ENCODE data around the gene GSX2. TPM values are rescaled to one million over a fixed set of nuclear protein-coding genes. Genes with fewer than 3 reads are reported as not detected.

GSX2 gene
- total RNA-seq, 1 donor from 2014 or later, result not detected

DNA sequence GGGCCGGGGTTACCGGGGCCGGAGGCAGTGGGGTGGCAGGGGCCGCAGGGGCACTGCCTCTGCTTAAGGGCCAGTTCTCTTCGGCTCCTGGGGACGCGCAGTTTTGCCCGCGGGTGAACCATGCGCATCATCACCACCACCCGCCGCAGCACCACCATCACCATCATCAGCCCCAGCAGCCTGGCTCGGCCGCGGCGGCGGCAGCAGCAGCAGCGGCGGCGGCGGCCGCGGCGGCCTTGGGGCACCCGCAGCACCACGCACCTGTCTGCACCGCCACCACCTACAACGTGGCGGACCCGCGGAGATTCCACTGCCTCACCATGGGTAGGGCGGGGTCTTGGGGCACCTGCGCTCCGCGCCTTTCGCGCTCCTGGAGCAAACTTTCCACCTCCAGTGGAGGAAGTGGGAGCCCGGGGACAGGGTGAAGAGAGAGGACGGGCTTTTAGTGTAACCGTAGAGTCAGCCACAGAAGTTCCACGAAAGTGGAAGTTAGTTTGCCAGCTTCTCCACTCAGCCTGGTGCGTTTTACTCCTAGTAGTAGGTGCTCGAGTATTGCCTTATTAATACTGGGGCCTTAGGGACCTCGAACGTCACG lies 729 bp downstream of the GSX2 start:
- ATAC-seq, result peak in 1 of 2 donors; percentile 12
- Histone ChIP-seq H3K4me1 (peaks cover 39% of the 10 kb centered on the region), H3K36me3 (no peaks in the 10 kb centered on the region), H3K9me3 (no peaks in the 10 kb centered on the region), H3K27me3 (ENCODE audit: low read depth) (peaks cover 100% of the 10 kb centered on the region), H3K4me3 (peak overlapping the region; percentile 34), H3K27ac (no peak overlapping the region)
- DNase-seq, result no peak
- intact Hi-C loops (cut with DNase I), result no loop called here
- TF ChIP-seq, protein P1, sequence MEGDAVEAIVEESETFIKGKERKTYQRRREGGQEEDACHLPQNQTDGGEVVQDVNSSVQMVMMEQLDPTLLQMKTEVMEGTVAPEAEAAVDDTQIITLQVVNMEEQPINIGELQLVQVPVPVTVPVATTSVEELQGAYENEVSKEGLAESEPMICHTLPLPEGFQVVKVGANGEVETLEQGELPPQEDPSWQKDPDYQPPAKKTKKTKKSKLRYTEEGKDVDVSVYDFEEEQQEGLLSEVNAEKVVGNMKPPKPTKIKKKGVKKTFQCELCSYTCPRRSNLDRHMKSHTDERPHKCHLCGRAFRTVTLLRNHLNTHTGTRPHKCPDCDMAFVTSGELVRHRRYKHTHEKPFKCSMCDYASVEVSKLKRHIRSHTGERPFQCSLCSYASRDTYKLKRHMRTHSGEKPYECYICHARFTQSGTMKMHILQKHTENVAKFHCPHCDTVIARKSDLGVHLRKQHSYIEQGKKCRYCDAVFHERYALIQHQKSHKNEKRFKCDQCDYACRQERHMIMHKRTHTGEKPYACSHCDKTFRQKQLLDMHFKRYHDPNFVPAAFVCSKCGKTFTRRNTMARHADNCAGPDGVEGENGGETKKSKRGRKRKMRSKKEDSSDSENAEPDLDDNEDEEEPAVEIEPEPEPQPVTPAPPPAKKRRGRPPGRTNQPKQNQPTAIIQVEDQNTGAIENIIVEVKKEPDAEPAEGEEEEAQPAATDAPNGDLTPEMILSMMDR (IDR thresholded peaks at IDR 0.05), result no peak

DNA sequence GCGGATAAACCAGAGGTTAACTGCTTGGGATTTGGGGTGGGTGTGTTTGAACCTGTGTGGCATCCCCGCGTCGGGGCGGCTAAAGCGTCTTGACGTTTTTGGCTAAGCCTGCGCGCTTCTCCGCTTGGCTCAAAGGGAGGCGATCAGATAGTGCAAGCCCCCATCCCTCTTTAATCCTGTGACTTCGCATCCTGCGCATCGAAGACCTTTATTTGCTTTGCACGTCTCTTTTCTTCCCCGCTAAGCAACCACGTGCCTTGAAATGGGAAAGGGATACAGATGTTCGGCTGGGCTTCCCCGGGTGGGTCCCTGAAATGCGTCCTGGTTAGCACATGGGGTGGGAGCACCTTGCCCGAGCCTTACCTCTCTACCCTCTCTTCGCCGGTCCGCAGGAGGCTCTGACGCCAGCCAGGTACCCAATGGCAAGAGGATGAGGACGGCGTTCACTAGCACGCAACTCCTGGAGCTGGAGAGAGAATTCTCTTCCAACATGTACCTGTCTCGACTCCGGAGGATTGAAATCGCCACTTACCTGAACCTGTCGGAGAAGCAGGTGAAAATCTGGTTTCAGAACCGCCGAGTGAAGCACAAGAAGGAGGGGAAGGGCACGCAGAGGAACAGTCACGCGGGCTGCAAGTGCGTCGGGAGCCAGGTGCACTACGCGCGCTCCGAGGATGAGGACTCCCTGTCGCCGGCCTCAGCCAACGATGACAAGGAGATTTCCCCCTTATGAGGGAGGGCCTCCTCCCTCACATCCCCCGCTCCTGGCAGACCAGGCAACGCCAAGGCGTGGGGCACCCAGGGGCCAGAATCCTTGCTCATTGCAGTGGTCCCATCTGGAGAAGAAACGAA lies 1.5 kb downstream of the GSX2 start:
- no peaks in the 10 kb centered on the region for H3K9me3 ChIP-seq
- no peak overlapping the region for H3K27ac ChIP-seq
- ATAC-seq (no peak), DNase-seq (no peak)
- H3K36me3 ChIP-seq, result no peaks in the 10 kb centered on the region
- TF ChIP-seq, protein P1 (IDR thresholded peaks at IDR 0.05), result no peak
- H3K4me1 ChIP-seq, result peaks cover 39% of the 10 kb centered on the region
- intact Hi-C loops (cut with DNase I), result no loop called here
- H3K27me3 ChIP-seq (ENCODE audit: low read depth), result peaks cover 100% of the 10 kb centered on the region
- H3K4me3 ChIP-seq, result peak overlapping the region; percentile 34

DNA sequence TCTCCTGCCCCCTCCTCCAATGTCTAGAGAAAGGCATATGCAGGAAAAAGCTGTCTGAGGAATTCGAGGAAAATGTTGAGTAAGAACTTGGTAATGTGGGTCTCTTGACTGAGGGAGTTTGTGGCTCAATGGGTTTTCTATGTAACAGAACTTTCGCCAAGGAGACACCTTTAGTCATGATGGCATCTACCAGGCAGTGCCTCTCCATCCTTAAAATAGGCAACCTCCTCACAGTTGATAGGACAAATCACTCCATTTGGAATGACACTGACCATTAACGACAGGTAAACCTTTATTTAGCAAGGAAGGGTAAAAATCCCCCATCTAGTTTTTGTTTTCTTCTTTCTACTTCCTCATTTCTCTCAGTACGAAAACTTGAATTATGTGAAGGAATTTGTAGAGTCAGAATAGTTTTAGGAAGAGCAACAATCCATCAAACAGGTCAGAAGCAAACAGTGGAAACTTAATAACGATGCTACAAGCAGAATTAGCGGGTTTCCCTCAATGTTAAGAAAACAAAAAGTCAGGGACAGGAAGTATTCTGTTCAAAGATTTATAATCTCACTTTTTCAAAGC lies 2.7 kb downstream of the GSX2 start:
- no peak overlapping the region for H3K4me3 ChIP-seq
- intact Hi-C loops (cut with DNase I), result no loop called here
- peaks cover 97% of the 10 kb centered on the region for H3K27me3 ChIP-seq (ENCODE audit: low read depth)
- DNase-seq, result no peak
- H3K9me3 ChIP-seq, result no peaks in the 10 kb centered on the region
- TF ChIP-seq, protein P1 (IDR thresholded peaks at IDR 0.05), result no peak
- no peak for ATAC-seq
- H3K36me3 ChIP-seq, result no peaks in the 10 kb centered on the region
- peaks cover 39% of the 10 kb centered on the region for H3K4me1 ChIP-seq
- no peak overlapping the region for H3K27ac ChIP-seq

DNA sequence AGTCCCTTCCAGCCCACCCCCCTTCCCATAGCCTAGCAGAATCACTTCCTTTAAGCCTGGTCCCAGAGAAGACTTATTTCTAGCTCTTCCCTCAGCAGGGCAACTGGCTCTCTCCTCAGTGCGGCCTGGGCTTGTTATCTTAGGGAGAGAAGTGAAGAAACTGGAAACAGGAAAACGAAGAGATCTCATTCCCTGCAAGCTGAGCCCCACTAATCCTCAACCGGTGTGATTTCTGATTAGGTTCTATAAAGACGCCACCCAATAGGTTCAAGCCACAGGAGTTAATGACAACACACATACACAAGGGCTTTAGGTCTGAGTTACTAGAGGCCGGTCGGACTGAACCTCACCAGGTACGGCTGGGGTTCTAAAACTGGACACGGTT lies 3.2 kb downstream of the GSX2 start:
- H3K27me3 ChIP-seq (ENCODE audit: low read depth), result peaks cover 97% of the 10 kb centered on the region
- H3K36me3 ChIP-seq, result no peaks in the 10 kb centered on the region
- H3K4me3 ChIP-seq, result peak overlapping the region; percentile 19
- TF ChIP-seq, protein P1 (IDR thresholded peaks at IDR 0.05), result no peak
- H3K27ac ChIP-seq, result no peak overlapping the region
- ATAC-seq (no peak), DNase-seq (no peak)
- peaks cover 40% of the 10 kb centered on the region for H3K4me1 ChIP-seq
- intact Hi-C loops (cut with DNase I), result no loop called here
- H3K9me3 ChIP-seq, result no peaks in the 10 kb centered on the region

DNA sequence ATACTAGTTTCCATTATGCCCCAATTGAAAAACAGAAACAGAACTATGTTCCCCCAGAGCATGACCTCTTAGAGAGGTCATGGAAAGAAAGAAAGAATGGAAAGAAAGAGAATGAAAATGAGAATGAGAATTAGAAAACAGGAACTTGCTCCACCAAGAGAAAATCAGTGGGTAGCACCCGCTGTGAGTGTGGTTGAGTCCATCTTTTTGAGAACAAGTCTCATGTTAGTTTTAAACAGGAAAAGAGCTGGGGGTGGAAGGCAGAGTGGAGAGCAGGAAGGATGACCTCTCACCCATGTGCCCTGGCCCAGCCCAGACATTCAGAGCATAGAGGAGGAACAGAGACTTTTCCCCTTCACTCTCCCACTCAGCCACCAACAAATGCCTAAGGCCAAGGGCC lies 4.9 kb downstream of the GSX2 start:
- no peak overlapping the region for H3K27ac ChIP-seq
- H3K9me3 ChIP-seq, result no peaks in the 10 kb centered on the region
- TF ChIP-seq, protein P1 (IDR thresholded peaks at IDR 0.05), result no peak
- no peaks in the 10 kb centered on the region for H3K36me3 ChIP-seq
- intact Hi-C loops (cut with DNase I), result no loop called here
- peaks cover 97% of the 10 kb centered on the region for H3K27me3 ChIP-seq (ENCODE audit: low read depth)
- H3K4me3 ChIP-seq, result no peak overlapping the region
- peak; percentile 25 to 37 for ATAC-seq
- peaks cover 43% of the 10 kb centered on the region for H3K4me1 ChIP-seq
- no peak for DNase-seq

Measured in lower lobe of right lung (tissue), 2 donors.